NT2/D1 (cell line): ENCODE results near the gene TNFAIP8L3.
"Not testable (repeated sequence)": the region's sequence is repeated elsewhere in the genome, so short reads cannot be mapped to it uniquely, and the experiment has no call there.

Source experiments
- SUZ12 ChIP-seq: IDR thresholded peaks from 2 replicates; pipeline ENCODE4 v1.6.1; 2011; ENCODE audit not compliant: insufficient read length, insufficient read depth; ENCODE audit errors: extremely low read depth
- YY1 ChIP-seq: IDR thresholded peaks from 2 replicates; pipeline ENCODE4 v1.6.1; 2011; ENCODE audit not compliant: insufficient read length, insufficient read depth
- ZNF274 ChIP-seq: IDR thresholded peaks from 2 replicates; pipeline ENCODE4 v1.6.1; 2011; ENCODE audit warnings: mild to moderate bottlenecking, low read depth, low read length

- TF ChIP-seq ZNF274, YY1, SUZ12: not testable (repeated sequence)
Measured at GRCh38 chr15:51123002-51123401, 28.3 kb upstream of the TNFAIP8L3 start.
